ENCODE results near the gene EP400.

DNA sequence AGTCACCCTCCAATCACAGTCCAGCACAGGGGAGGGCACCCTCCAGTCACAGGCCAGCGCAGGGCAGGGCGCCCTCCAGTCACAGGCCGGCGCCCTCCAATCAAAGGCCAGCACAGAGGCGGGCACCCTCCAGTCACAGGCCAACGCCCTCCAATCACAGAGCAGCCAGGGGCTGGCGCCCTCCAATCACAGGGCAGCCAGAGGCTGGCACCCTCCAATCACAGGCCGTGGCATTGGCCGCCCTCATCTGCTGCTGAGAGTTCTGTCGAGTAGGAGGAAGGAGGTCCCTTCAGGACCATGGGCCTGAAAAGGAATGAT is 167.8 kb downstream of the EP400 start:
- TF ChIP-seq, protein P1, sequence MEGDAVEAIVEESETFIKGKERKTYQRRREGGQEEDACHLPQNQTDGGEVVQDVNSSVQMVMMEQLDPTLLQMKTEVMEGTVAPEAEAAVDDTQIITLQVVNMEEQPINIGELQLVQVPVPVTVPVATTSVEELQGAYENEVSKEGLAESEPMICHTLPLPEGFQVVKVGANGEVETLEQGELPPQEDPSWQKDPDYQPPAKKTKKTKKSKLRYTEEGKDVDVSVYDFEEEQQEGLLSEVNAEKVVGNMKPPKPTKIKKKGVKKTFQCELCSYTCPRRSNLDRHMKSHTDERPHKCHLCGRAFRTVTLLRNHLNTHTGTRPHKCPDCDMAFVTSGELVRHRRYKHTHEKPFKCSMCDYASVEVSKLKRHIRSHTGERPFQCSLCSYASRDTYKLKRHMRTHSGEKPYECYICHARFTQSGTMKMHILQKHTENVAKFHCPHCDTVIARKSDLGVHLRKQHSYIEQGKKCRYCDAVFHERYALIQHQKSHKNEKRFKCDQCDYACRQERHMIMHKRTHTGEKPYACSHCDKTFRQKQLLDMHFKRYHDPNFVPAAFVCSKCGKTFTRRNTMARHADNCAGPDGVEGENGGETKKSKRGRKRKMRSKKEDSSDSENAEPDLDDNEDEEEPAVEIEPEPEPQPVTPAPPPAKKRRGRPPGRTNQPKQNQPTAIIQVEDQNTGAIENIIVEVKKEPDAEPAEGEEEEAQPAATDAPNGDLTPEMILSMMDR (IDR thresholded peaks at IDR 0.05), result no peak
- TF ChIP-seq POLR2A (IDR thresholded peaks at IDR 0.05), result no peak
- no peak for TF ChIP-seq POLR2AphosphoS5 (IDR thresholded peaks at IDR 0.05)
- no peak for TF ChIP-seq EP300 (IDR thresholded peaks at IDR 0.05)

All from gastroesophageal sphincter (tissue), 3 donors.